K562 (cell line): Measurements from ENCODE around the gene ZNF148. TPM values are rescaled to one million over a fixed set of nuclear protein-coding genes. Genes with fewer than 3 reads are reported as not detected.

Experiments used
- ATAC-seq: fragments of 200-7000 bp; cut with Tn5 transposase; 3 replicates; pipeline ENCODE4 v1.9.1; 2020; ENCODE audit warnings: moderate library complexity
- BruUV-seq: library from RNA; stranded (reverse); fragments of 400-500 nt; replicated peaks from 2 replicates; lab custom pipeline; 2021; lab: Mats Ljungman, UMichigan
- CTCF ChIA-PET: fragments of 300-600 bp; formaldehyde crosslinking; extraction: SDS; loops from one replicate; lab custom pipeline; 2021; ENCODE audit warnings: low intra/inter-chr PET ratio; lab: Yijun Ruan, JAX
- POLR2A ChIA-PET: fragments of 300-600, 350-650 bp; sonication (Branson Sonifier 250); formaldehyde crosslinking; extraction: SDS; loops from one replicate; lab custom pipeline; 2021; ENCODE audit warnings: antibody characterized with exemption, inconsistent platforms; lab: Yijun Ruan, JAX
- DNase-seq, 4 experiments: peaks; one replicate each; pipeline versions ENCODE4 v3.0.0 to v3.0.0-alpha.2; 2011 to 2018; ENCODE audit warnings: low spot score in 3 of 4, mixed read lengths in 3 of 4; ENCODE audit errors: extremely low read depth in 1 of 4
- FAIRE-seq: peaks from 2 replicates; lab custom pipeline; 2011; peaks lifted over from hg19 to GRCh38; lab: Jason Lieb, UNC
- H2AFZ ChIP-seq: 2 replicates; pipeline ENCODE4 v1.6.0; 2011; ENCODE audit warnings: low read depth, low read length, control low read depth, inconsistent platforms
- H3K27ac ChIP-seq: fragments of 200-600 bp; 3 replicates; pipeline ENCODE4 v1.8.0; 2011; ENCODE audit warnings: low read depth, mild to moderate bottlenecking, control low read depth, inconsistent platforms, low read length, moderate library complexity, mixed read lengths; ENCODE audit errors: extremely low read depth
- H3K27me3 ChIP-seq, 2 experiments: fragments of 300-600 bp in 1 of 2; 2 replicates in 1 of 2; 3 replicates in 1 of 2; pipeline versions ENCODE4 v1.6.0 to v1.8.0; 2011; ENCODE audit warnings: inconsistent platforms in 2 of 2, low read length in 2 of 2, mild to moderate bottlenecking in 1 of 2, mixed read lengths in 1 of 2, moderate library complexity in 1 of 2; ENCODE audit not compliant: control insufficient read depth in 2 of 2, insufficient read depth in 2 of 2
- H3K36me3 ChIP-seq: fragments of 300-600 bp; 3 replicates; pipeline ENCODE4 v1.8.0; 2011; ENCODE audit warnings: mild to moderate bottlenecking, low read length, inconsistent platforms; ENCODE audit not compliant: control insufficient read depth, insufficient read depth
- H3K4me1 ChIP-seq, 2 experiments: fragments of 200-600 bp in 1 of 2; replicated peaks in 1 of 2; 2 replicates in 1 of 2; 3 replicates in 1 of 2; pipeline versions ENCODE4 v1.5.1 to v1.8.0; 2011; ENCODE audit warnings: inconsistent platforms in 2 of 2, low read length in 2 of 2, mild to moderate bottlenecking in 1 of 2, mixed read lengths in 1 of 2, moderate library complexity in 1 of 2; ENCODE audit not compliant: control insufficient read depth in 2 of 2, insufficient read depth in 2 of 2
- H3K4me2 ChIP-seq: 2 replicates; pipeline ENCODE4 v1.6.1; 2011; ENCODE audit warnings: low read length, control low read depth, inconsistent platforms, mixed read lengths; ENCODE audit not compliant: insufficient read depth
- H3K4me3 ChIP-seq: fragments of 200-600 bp; sonication (generic), shearing (Covaris generic); 2 replicates; pipeline ENCODE4 v1.5.1; 2016; ENCODE audit warnings: control low read depth, inconsistent platforms
- H3K79me2 ChIP-seq: fragments of 200-600 bp; 3 replicates; pipeline ENCODE4 v1.8.0; 2011; ENCODE audit warnings: low read length, inconsistent platforms; ENCODE audit not compliant: control insufficient read depth, insufficient read depth
- H3K9ac ChIP-seq, 2 experiments: 2 replicates each; pipeline versions ENCODE4 v1.6.0 to v1.6.1; 2011; ENCODE audit warnings: low read depth in 2 of 2, low read length in 2 of 2, control low read depth in 1 of 2, inconsistent platforms in 1 of 2, mild to moderate bottlenecking in 1 of 2, mixed read lengths in 1 of 2; ENCODE audit not compliant: insufficient read depth in 1 of 2
- H3K9me1 ChIP-seq: one replicate; pipeline ENCODE4 v1.6.0; 2011; ENCODE audit warnings: inconsistent platforms, mild to moderate bottlenecking, low read length, moderate library complexity; ENCODE audit not compliant: control insufficient read depth, insufficient read depth
- H3K9me3 ChIP-seq: replicated peaks from 2 replicates; pipeline ENCODE4 v1.5.1; 2011; ENCODE audit warnings: low read depth, low read length, inconsistent platforms; ENCODE audit not compliant: control insufficient read depth, insufficient read depth
- H4K20me1 ChIP-seq: replicated peaks from 2 replicates; pipeline ENCODE4 v1.6.1; 2011; ENCODE audit warnings: low read length, inconsistent platforms, mixed read lengths; ENCODE audit not compliant: control insufficient read depth, insufficient read depth
- ADNP ChIP-seq: fragments of 200-800 bp; sonication (Bioruptor generic); IDR thresholded peaks from 2 replicates; pipeline ENCODE4 v1.6.1; 2016; ENCODE audit warnings: missing genetic modification characterization, missing compliant biosample characterization
- BCL6 ChIP-seq: fragments of 250-450 bp; sonication (Bioruptor Pico); IDR thresholded peaks from 2 replicates; pipeline ENCODE4 v1.4.0; 2020
- NELFE ChIP-seq: IDR thresholded peaks from 2 replicates; pipeline ENCODE4 v1.6.1; 2011; ENCODE audit warnings: mild to moderate bottlenecking; ENCODE audit not compliant: insufficient read depth, insufficient read length
- NEUROD1 ChIP-seq: fragments of 150-350 bp; IDR thresholded peaks from 2 replicates; pipeline ENCODE4 v1.6.1; 2014; ENCODE audit warnings: borderline replicate concordance, low read length, low read depth; ENCODE audit not compliant: partially characterized antibody
- NR4A1 ChIP-seq, 2 experiments: fragments of 250-450 bp in 1 of 2; fragments of 450-650 bp in 1 of 2; sonication (Bioruptor Pico) in 1 of 2; IDR thresholded peaks; 2 replicates each; pipeline versions ENCODE4 v1.4.0 to v1.6.1; 2016 to 2020; ENCODE audit warnings: mild to moderate bottlenecking in 2 of 2, missing compliant biosample characterization in 1 of 2, missing genetic modification characterization in 1 of 2, moderate library complexity in 1 of 2
- PHB2 ChIP-seq: fragments of 450-650 bp; IDR thresholded peaks from 2 replicates; pipeline ENCODE4 v1.6.1; 2017; ENCODE audit warnings: low read depth
- RBM22 ChIP-seq: fragments of 200-400 bp; formaldehyde crosslinking; IDR thresholded peaks from 2 replicates; pipeline ENCODE4 v1.6.1; 2018; ENCODE audit warnings: low read length, low read depth; ENCODE audit not compliant: poor library complexity, severe bottlenecking
- SAFB ChIP-seq: fragments of 200-400 bp; formaldehyde crosslinking; IDR thresholded peaks from 2 replicates; pipeline ENCODE4 v1.6.1; 2017; ENCODE audit warnings: low read depth, low read length, borderline replicate concordance
- SMARCA4 ChIP-seq: fragments of 450-650 bp; IDR thresholded peaks from 2 replicates; pipeline ENCODE4 v1.6.1; 2016
- SMC3 ChIP-seq: conservative IDR thresholded peaks from 2 replicates; pipeline ENCODE4 v1.6.1; 2011; ENCODE audit warnings: low read depth, low read length, improper control_type of control experiment; ENCODE audit not compliant: insufficient read depth
- TFE3 ChIP-seq: fragments of 450-650 bp; formaldehyde crosslinking; IDR thresholded peaks from 2 replicates; pipeline ENCODE4 v1.4.0; 2020; ENCODE audit warnings: mild to moderate bottlenecking, mixed read lengths
- ZNF12 ChIP-seq: sonication (generic); formaldehyde crosslinking; IDR thresholded peaks from 2 replicates; pipeline ENCODE4 v1.4.0; 2020; ENCODE audit warnings: mild to moderate bottlenecking, missing genetic modification reagents
- ZNF239 ChIP-seq: fragments of 250-450 bp; sonication (Bioruptor Pico); IDR thresholded peaks from 2 replicates; pipeline ENCODE4 v1.4.0; 2020; ENCODE audit warnings: mild to moderate bottlenecking
- ZNF449 ChIP-seq: fragments of 250-450 bp; sonication (Bioruptor Pico); IDR thresholded peaks from 2 replicates; pipeline ENCODE4 v1.8.0; 2022; ENCODE audit warnings: moderate library complexity, mild to moderate bottlenecking, inconsistent platforms
- ZNF551 ChIP-seq: fragments of 250-450 bp; sonication (Bioruptor Pico); IDR thresholded peaks from 2 replicates; pipeline ENCODE4 v1.5.0; 2021; ENCODE audit warnings: mild to moderate bottlenecking, moderate library complexity
- ZNF77 ChIP-seq: fragments of 250-450 bp; sonication (Bioruptor Pico); IDR thresholded peaks from 2 replicates; pipeline ENCODE4 v1.5.0; 2020
- WGBS: fragments of 100-300 bp; shearing (Covaris generic); methylation state at CpG from one replicate; pipeline ENCODE4 v1.1.6; 2016; ENCODE audit warnings: low coverage, mixed read lengths; ENCODE audit not compliant: insufficient coverage; ENCODE audit errors: missing lambda C conversion rate; 5-methylcytosine and 5-hydroxymethylcytosine counted together
- in situ Hi-C: fragments of 300-500 bp; cut with MboI; formaldehyde crosslinking; loops from 4 replicates; pipeline ENCODE4 v1.15.0; 2018; ENCODE audit warnings: inconsistent platforms, mixed read lengths
- intact Hi-C: fragments of 100-400 bp; cut with micrococcal nuclease; formaldehyde crosslinking; loops from 2 replicates; pipeline ENCODE4 v1.14.2; 2022
- polyA plus RNA-seq, 8 experiments: library from polyadenylated mRNA; depleted of rRNA in 4 of 8; stranded (reverse) in 5 of 8; unstranded in 3 of 8; fragments of >200 nt; fragmentation: Nextera tagmentation in 2 of 8; fragmentation: Illumina TruSeq in 1 of 8; extraction: Ambion mirVana in 2 of 8; extraction: Trizol in 1 of 8; gene quantifications; 2 replicates each; pipeline versions ENCODE4 v1.2.1 to v1.2.3, GENCODE V29; 2011 to 2014; ENCODE audit warnings: inconsistent platforms in 1 of 8, missing spikeins in 1 of 8
- total RNA-seq, 7 experiments: library from RNA; depleted of rRNA in 6 of 7; stranded (reverse); fragments of >200 nt in 6 of 7; fragmentation: Illumina TruSeq in 2 of 7; extraction: Trizol in 2 of 7; gene quantifications; 2 replicates each; pipeline versions ENCODE4 v1.2.1 to v1.2.3, GENCODE V29; 2011 to 2021; ENCODE audit warnings: low replicate concordance in 1 of 7

Gene ZNF148
- total and polyA plus RNA-seq, 9 of the 15 experiments (the other 6 are each of a cell fraction or from before 2014, with no cell fraction given) = 2.7 to 15.1 (median 8.3) TPM

GRCh38 chr3:125402639-125403038, 27.5 kb upstream of the ZNF148 start:
- no peak overlapping the region for H3K4me3 ChIP-seq
- no peaks in the 10 kb centered on the region for H3K36me3 ChIP-seq
- no peaks in the 10 kb centered on the region for H3K9me1 ChIP-seq
- no peak overlapping the region for H2AFZ ChIP-seq
- intact Hi-C loops (no loop called here), in situ Hi-C loops (no loop called here)
- 14% methylated on average over 1 of the region's 2 CpGs for WGBS
- no peaks in the 10 kb centered on the region for H4K20me1 ChIP-seq
- ChIA-PET POLR2A (no interaction called here), CTCF (no interaction called here)
- no peaks in the 10 kb centered on the region for H3K4me1 ChIP-seq
- H3K79me2 ChIP-seq = no peaks in the 10 kb centered on the region
- no TSS peak for BruUV-seq
- no peak for TF ChIP-seq SMARCA4
- TF ChIP-seq NEUROD1 = no peak
- no peak for TF ChIP-seq NR4A1 (CRISPR knock-in tag; IDR thresholded peaks at IDR 0.05)
- TF ChIP-seq NR4A1 (tag; IDR thresholded peaks at IDR 0.05) = no peak
- TF ChIP-seq ZNF239 (CRISPR knock-in tag) = no peak
- no peak for TF ChIP-seq NELFE
- no peak for TF ChIP-seq PHB2
- TF ChIP-seq ADNP = no peak
- no peak for TF ChIP-seq RBM22
- no peak overlapping the region for H3K9ac ChIP-seq
- no peak overlapping the region for H3K27ac ChIP-seq
- FAIRE-seq (no peak), DNase-seq (no peak), ATAC-seq (no peak)
- no peaks in the 10 kb centered on the region for H3K9me3 ChIP-seq
- H3K4me2 ChIP-seq = no peak overlapping the region
- no peaks in the 10 kb centered on the region; a peak in 1 of 5 replicates for H3K27me3 ChIP-seq

GRCh38 chr3:125401402-125401801, 26.3 kb upstream of the ZNF148 start:
- ChIA-PET CTCF (no interaction called here), POLR2A (no interaction called here)
- no peak for DNase-seq
- no peak overlapping the region for H3K9ac ChIP-seq
- H2AFZ ChIP-seq = no peak overlapping the region
- no peaks in the 10 kb centered on the region for H4K20me1 ChIP-seq
- TF ChIP-seq TFE3 (CRISPR knock-in tag) = no peak
- no peak for TF ChIP-seq ZNF77
- TF ChIP-seq ZNF12 (CRISPR knock-in tag) = no peak
- TF ChIP-seq ZNF449 (CRISPR knock-in tag) = no peak
- no peak for TF ChIP-seq BCL6 (CRISPR knock-in tag)
- no peak for TF ChIP-seq SAFB
- TF ChIP-seq ZNF551 (CRISPR knock-in tag) = no peak
- TF ChIP-seq SMC3 = no peak
- TF ChIP-seq, all 486 proteins: peak for 0
- Histone ChIP-seq H3K36me3 (no peaks in the 10 kb centered on the region), H3K4me2 (no peak overlapping the region), H3K27me3 (no peaks in the 10 kb centered on the region; a peak in 1 of 5 replicates), H3K4me3 (no peak overlapping the region), H3K9me1 (no peaks in the 10 kb centered on the region), H3K79me2 (no peaks in the 10 kb centered on the region), H3K9me3 (no peaks in the 10 kb centered on the region), H3K27ac (no peak overlapping the region), H3K4me1 (no peaks in the 10 kb centered on the region)
- ATAC-seq (no peak), FAIRE-seq (no peak)
- WGBS = 0% methylated on average over 1 of the region's 1 CpG
- BruUV-seq = no TSS peak
- in situ Hi-C loops (no loop called here), intact Hi-C loops (no loop called here)
